Activated T-cell treated with anti-CD3 and anti-CD28 coated beads for 4 hours (primary cell): ENCODE results near the gene TMPRSS4.
"Not testable (repeated sequence)": the region's sequence is repeated elsewhere in the genome, so short reads cannot be mapped to it uniquely, and the experiment has no call there.

Source experiments
- DNase-seq: peaks from one replicate; pipeline ENCODE4 v3.0.0-alpha.2; 2020

Gene TMPRSS4

DNA sequence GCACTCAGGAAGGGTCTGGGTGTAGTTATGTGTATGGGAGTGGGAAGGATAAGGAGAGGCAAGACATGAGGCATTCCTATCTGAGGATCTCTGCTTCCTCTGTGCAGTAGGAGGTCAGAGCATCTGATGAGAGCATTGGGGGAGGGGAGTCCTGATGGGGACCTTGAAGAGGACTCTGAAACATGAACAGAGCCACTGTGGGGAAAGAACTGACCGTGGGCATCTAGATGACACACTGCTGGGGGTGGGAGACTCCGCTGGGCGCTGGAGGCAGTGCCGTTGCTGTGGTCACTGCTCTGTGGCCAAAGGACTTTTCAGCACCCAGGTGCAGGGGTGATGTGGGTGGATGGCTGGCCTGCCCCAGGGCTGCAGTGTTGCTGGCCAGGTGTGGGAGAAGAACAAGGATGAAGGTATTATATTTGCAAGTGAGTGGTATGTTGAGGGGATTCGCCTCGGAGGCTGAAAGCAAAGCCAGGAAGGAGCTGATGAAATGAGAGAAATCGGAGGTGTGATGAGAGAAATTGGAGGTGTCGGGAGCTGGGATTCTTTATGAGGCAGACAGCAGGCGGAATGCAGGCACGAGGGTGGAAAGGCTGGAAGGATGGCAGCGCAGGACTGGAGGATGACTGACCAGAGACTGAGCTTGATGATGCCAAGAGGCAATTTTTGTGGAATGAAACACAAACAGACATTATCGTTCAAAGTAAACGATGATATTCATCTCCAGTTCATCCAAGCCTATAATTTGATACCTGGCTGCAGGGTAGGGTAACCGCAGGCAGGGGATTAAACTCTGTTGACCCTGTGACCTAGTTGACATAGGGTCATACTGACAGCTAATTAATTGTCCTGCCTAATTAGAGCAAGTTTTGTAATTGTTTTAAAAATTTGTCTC lies 19.4 kb upstream of the TMPRSS4 start:
- DNase-seq: no peak

- DNase-seq: no peak
These were observed 18.3 kb upstream of the TMPRSS4 start for GRCh38 chr11:118058311-118059245.

DNA sequence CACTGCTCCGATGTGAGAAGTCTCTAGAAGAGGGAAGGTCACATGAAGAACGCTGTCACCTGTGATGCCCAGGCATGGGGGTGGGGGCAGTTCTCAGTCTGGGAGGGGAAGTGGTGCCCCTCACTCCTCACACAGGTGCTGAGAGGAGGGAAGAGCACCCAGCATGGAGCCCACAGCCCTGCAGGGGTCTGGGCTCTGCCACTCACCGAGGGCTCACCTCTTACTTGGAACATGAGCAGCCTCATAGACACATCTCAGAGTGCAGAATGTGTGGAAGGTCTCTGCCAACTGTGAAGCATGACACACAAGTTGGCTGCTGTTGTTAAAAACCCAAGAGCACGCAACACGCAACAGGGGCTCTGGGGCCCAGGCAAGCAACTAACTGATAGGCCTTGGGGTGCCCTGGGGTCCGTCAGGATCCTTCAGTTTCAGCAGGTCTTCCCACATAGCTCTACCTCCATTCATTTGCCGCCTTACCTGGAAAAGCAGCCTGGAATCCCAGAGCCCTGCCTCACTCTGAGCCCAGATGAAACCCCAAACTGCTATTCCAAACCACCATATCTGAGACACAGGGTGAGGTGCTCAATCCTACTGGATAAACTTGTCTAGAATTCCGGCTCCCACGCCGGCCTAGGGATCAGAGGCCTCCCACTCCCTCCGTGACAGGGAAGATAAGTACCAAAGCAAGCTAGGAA lies 17.5 kb upstream of the TMPRSS4 start:
- DNase-seq: no peak

- no peak for DNase-seq
These were observed 16.7 kb upstream of the TMPRSS4 start for GRCh38 chr11:118060081-118060661.

DNA sequence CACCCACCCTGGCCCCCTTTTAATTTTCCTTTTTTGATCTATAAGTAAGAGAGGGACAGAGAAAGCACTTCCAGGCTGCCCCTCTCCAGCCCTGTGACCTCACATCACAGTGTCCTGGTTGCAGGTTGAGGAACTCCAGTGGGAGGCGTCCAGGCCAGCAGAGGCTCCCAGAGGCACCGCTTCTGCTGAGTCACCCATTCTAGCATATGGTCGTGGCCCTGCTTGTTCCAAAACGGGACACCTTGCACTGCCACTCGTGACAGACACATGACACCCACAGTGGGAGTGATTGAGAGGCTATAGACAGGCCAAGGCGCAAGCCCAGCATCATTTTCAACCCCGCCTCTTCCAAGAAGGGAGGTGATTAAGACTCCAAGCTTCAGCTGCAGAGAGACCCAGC lies 16.0 kb upstream of the TMPRSS4 start:
- no peak for DNase-seq

GRCh38 chr11:118061586-118062125 lies 15.2 kb upstream of the TMPRSS4 start:
- no peak for DNase-seq

DNA sequence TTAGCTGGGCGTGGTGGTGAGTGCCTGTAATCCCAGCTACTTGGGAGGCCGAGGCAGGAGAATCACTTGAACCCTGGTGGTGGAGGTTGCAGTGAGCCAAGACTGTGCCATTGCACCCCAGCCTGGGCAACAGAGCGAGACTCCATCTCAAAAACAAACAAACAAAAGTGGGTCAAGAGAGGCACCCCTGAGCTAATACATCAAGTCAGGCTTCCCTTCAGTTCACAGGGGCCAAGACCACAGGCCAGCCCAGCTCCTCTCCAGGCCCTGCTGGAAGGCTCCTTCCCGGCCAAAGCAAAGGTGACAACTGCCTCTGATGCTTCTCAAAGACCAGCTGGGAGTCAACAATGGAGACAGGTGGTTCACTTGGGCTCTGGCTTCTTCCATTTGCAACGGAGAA lies 14.7 kb upstream of the TMPRSS4 start:
- DNase-seq: not testable (repeated sequence)

GRCh38 chr11:118062631-118063030 lies 14.2 kb upstream of the TMPRSS4 start:
- DNase-seq: not testable (repeated sequence)

GRCh38 chr11:118064956-118065355 lies 11.9 kb upstream of the TMPRSS4 start:
- no peak for DNase-seq

DNA sequence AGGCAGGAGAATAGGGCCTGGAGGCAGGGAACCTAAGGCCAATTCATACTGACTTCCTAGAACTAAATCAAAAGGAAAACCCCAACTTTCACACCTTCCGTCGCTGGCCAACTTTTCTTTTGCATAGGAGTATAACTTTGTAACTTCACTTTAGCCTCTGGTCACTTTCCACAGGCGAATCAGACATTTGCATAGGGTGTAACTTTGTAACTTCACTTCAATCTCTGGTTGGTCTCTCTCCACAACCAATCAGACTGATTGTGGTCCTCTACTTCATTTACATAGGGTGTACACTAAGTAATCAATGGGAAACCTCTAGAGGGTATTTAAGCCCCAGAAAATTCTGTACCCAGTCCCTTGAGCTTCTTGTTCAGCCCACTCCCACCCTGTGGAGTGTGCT lies 11.5 kb upstream of the TMPRSS4 start:
- DNase-seq: no peak

- DNase-seq: no peak
These were observed 9.9 kb upstream of the TMPRSS4 start for GRCh38 chr11:118067006-118067405.

- no peak for DNase-seq
These were observed 8.5 kb upstream of the TMPRSS4 start for GRCh38 chr11:118068206-118068944.

- DNase-seq: no peak
These were observed 7.8 kb upstream of the TMPRSS4 start for GRCh38 chr11:118068945-118069612.

DNA sequence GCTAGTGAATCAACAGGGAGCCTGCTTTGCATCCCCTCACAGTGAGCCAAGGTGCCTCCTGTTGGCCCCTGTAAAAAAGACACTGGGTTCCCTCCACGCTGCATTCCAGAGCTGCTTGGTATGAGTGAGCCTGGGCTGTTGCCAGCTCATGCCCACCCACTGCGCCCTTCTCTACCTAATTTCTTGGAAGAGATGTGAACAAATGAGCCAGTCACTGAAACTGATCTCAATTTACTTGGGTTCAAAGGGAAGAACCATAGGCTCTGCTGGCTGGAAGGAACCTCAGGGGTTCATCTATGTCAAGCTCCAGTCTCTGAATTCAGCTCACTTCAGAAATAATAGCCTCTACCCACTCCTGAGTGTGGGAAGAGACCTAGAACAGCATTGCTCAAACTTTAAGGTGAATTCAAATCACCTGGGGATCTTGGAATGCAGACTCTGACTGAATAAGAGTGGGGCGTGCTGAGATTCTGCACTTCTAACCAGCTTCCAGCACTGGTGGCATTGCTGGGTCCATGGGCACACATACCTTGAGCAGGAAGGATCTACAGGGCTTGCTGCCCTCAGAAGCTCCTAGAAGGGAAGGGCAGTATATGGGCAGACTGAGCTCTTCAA lies 5.4 kb upstream of the TMPRSS4 start:
- no peak for DNase-seq

DNA sequence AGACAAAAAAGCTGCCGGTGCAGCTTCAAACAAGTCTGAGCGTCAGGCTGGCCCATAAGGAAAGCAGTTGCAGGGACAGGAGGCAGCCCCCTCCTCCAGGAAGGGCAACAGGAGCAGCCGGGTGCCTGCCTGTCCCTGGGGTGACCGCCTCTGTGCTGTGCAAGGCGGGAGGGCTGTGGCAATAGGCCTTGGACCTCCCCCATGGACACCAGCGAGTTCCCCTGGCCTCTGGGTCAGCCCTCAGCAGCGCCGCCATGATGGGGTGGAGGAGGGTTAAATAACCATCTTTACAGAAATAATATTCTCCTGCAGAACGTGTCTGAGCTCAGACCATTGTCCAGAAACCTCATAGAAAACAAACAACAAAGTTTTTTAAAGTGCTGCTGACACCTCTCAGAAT lies 3.3 kb upstream of the TMPRSS4 start:
- DNase-seq: no peak

- no peak for DNase-seq
These were observed 2.7 kb upstream of the TMPRSS4 start for GRCh38 chr11:118074091-118074685.

GRCh38 chr11:118074785-118075184 lies 2.1 kb upstream of the TMPRSS4 start:
- no peak for DNase-seq

GRCh38 chr11:118078911-118079411 lies 2.1 kb downstream of the TMPRSS4 start:
- no peak for DNase-seq

- no peak for DNase-seq
These were observed 2.6 kb downstream of the TMPRSS4 start for GRCh38 chr11:118079491-118079890.

- no peak for DNase-seq
These were observed 3.4 kb downstream of the TMPRSS4 start for GRCh38 chr11:118080296-118080695.
